ENCODE data around the gene SPATA13.

Gene SPATA13

GRCh38 chr13:24128112-24128511, 32.4 kb upstream of the SPATA13 start:
- Histone ChIP-seq H3K9ac (ENCODE audit: low read depth, low read length) (no peak overlapping the region), H3K4me1 (ENCODE audit: insufficient read depth, low read length) (peaks cover 9% of the 10 kb centered on the region), H3K4me3 (ENCODE audit: low read length) (no peak overlapping the region), H3K36me3 (ENCODE audit: insufficient read depth, low read depth, low read length) (no peaks in the 10 kb centered on the region), H3K27ac (ENCODE audit: low read length) (no peak overlapping the region), H3K27me3 (ENCODE audit: insufficient read depth, low read length) (no peaks in the 10 kb centered on the region), H3K9me3 (ENCODE audit: insufficient read depth, low read depth, low read length) (peaks cover 9% of the 10 kb centered on the region; the same call in 1 of the 2 replicates)

GRCh38 chr13:24128962-24129361, 31.6 kb upstream of the SPATA13 start:
- H3K36me3 ChIP-seq (ENCODE audit: insufficient read depth, low read depth, low read length): no peaks in the 10 kb centered on the region
- no peak overlapping the region for H3K4me3 ChIP-seq (ENCODE audit: low read length)
- peaks cover 9% of the 10 kb centered on the region for H3K4me1 ChIP-seq (ENCODE audit: insufficient read depth, low read length)
- no peak overlapping the region for H3K27ac ChIP-seq (ENCODE audit: low read length)
- H3K27me3 ChIP-seq (ENCODE audit: insufficient read depth, low read length): no peaks in the 10 kb centered on the region
- H3K9ac ChIP-seq (ENCODE audit: low read depth, low read length): no peak overlapping the region
- H3K9me3 ChIP-seq (ENCODE audit: insufficient read depth, low read depth, low read length): peaks cover 9% of the 10 kb centered on the region; the same call in 1 of the 2 replicates

- Histone ChIP-seq H3K9ac (ENCODE audit: low read depth, low read length) (no peak overlapping the region), H3K4me3 (ENCODE audit: low read length) (no peak overlapping the region), H3K36me3 (ENCODE audit: insufficient read depth, low read depth, low read length) (no peaks in the 10 kb centered on the region), H3K9me3 (ENCODE audit: insufficient read depth, low read depth, low read length) (peaks cover 9% of the 10 kb centered on the region; the same call in 1 of the 2 replicates), H3K4me1 (ENCODE audit: insufficient read depth, low read length) (peaks cover 5% of the 10 kb centered on the region), H3K27me3 (ENCODE audit: insufficient read depth, low read length) (no peaks in the 10 kb centered on the region), H3K27ac (ENCODE audit: low read length) (no peak overlapping the region)
Observed at GRCh38 chr13:24129914-24130774, 30.4 kb upstream of the SPATA13 start.

GRCh38 chr13:24131749-24132148, 28.8 kb upstream of the SPATA13 start:
- H3K36me3 ChIP-seq (ENCODE audit: insufficient read depth, low read depth, low read length): no peaks in the 10 kb centered on the region
- peaks cover 9% of the 10 kb centered on the region; the same call in 1 of the 2 replicates for H3K9me3 ChIP-seq (ENCODE audit: insufficient read depth, low read depth, low read length)
- H3K27me3 ChIP-seq (ENCODE audit: insufficient read depth, low read length): no peaks in the 10 kb centered on the region
- no peak overlapping the region for H3K4me3 ChIP-seq (ENCODE audit: low read length)
- H3K4me1 ChIP-seq (ENCODE audit: insufficient read depth, low read length): peaks cover 5% of the 10 kb centered on the region; the same call in 1 of the 2 replicates
- no peak overlapping the region for H3K27ac ChIP-seq (ENCODE audit: low read length)
- no peak overlapping the region for H3K9ac ChIP-seq (ENCODE audit: low read depth, low read length)

- Histone ChIP-seq H3K9ac (ENCODE audit: low read depth, low read length) (no peak overlapping the region), H3K36me3 (ENCODE audit: insufficient read depth, low read depth, low read length) (no peaks in the 10 kb centered on the region)
Observed at GRCh38 chr13:24133021-24133795, 27.3 kb upstream of the SPATA13 start.

GRCh38 chr13:24134231-24134630, 26.3 kb upstream of the SPATA13 start:
- Histone ChIP-seq H3K9me3 (ENCODE audit: insufficient read depth, low read depth, low read length) (peaks cover 9% of the 10 kb centered on the region; the same call in 1 of the 2 replicates), H3K27me3 (ENCODE audit: insufficient read depth, low read length) (no peaks in the 10 kb centered on the region), H3K9ac (ENCODE audit: low read depth, low read length) (no peak overlapping the region), H3K27ac (ENCODE audit: low read length) (no peak overlapping the region), H3K4me1 (ENCODE audit: insufficient read depth, low read length) (no peaks in the 10 kb centered on the region), H3K36me3 (ENCODE audit: insufficient read depth, low read depth, low read length) (no peaks in the 10 kb centered on the region), H3K4me3 (ENCODE audit: low read length) (no peak overlapping the region)

More at GRCh38 chr13:24133021-24133795, 27.3 kb upstream of the SPATA13 start:
- no peaks in the 10 kb centered on the region for H3K4me1 ChIP-seq (ENCODE audit: insufficient read depth, low read length)
- H3K27me3 ChIP-seq (ENCODE audit: insufficient read depth, low read length): no peaks in the 10 kb centered on the region
- H3K4me3 ChIP-seq (ENCODE audit: low read length): no peak overlapping the region
- H3K27ac ChIP-seq (ENCODE audit: low read length): no peak overlapping the region
- H3K9me3 ChIP-seq (ENCODE audit: insufficient read depth, low read depth, low read length): peaks cover 9% of the 10 kb centered on the region; the same call in 1 of the 2 replicates

GRCh38 chr13:24134757-24135156, 25.8 kb upstream of the SPATA13 start:
- Histone ChIP-seq H3K4me3 (ENCODE audit: low read length) (no peak overlapping the region), H3K9ac (ENCODE audit: low read depth, low read length) (no peak overlapping the region), H3K4me1 (ENCODE audit: insufficient read depth, low read length) (no peaks in the 10 kb centered on the region), H3K36me3 (ENCODE audit: insufficient read depth, low read depth, low read length) (no peaks in the 10 kb centered on the region), H3K9me3 (ENCODE audit: insufficient read depth, low read depth, low read length) (peaks cover 9% of the 10 kb centered on the region; the same call in 1 of the 2 replicates), H3K27me3 (ENCODE audit: insufficient read depth, low read length) (no peaks in the 10 kb centered on the region), H3K27ac (ENCODE audit: low read length) (no peak overlapping the region)

GRCh38 chr13:24135674-24136300, 24.7 kb upstream of the SPATA13 start:
- Histone ChIP-seq H3K36me3 (ENCODE audit: insufficient read depth, low read depth, low read length) (no peaks in the 10 kb centered on the region), H3K27me3 (ENCODE audit: insufficient read depth, low read length) (no peaks in the 10 kb centered on the region), H3K4me1 (ENCODE audit: insufficient read depth, low read length) (no peaks in the 10 kb centered on the region), H3K27ac (ENCODE audit: low read length) (no peak overlapping the region), H3K9ac (ENCODE audit: low read depth, low read length) (no peak overlapping the region), H3K4me3 (ENCODE audit: low read length) (no peak overlapping the region), H3K9me3 (ENCODE audit: insufficient read depth, low read depth, low read length) (peaks cover 9% of the 10 kb centered on the region; the same call in 1 of the 2 replicates)

- Histone ChIP-seq H3K27me3 (ENCODE audit: insufficient read depth, low read length) (0 out of 2 replicates have a peak, but pooled peaks cover 2% of the 10 kb centered on the region), H3K27ac (ENCODE audit: low read length) (no peak overlapping the region), H3K9me3 (ENCODE audit: insufficient read depth, low read depth, low read length) (no peaks in the 10 kb centered on the region), H3K4me1 (ENCODE audit: insufficient read depth, low read length) (peaks cover 15% of the 10 kb centered on the region; the same call in 1 of the 2 replicates), H3K9ac (ENCODE audit: low read depth, low read length) (no peak overlapping the region), H3K36me3 (ENCODE audit: insufficient read depth, low read depth, low read length) (no peaks in the 10 kb centered on the region), H3K4me3 (ENCODE audit: low read length) (no peak overlapping the region)
Observed at GRCh38 chr13:24138911-24139310, 21.6 kb upstream of the SPATA13 start.

GRCh38 chr13:24141333-24141910, 19.1 kb upstream of the SPATA13 start:
- Histone ChIP-seq H3K4me3 (ENCODE audit: low read length) (no peak overlapping the region), H3K27ac (ENCODE audit: low read length) (no peak overlapping the region), H3K36me3 (ENCODE audit: insufficient read depth, low read depth, low read length) (no peaks in the 10 kb centered on the region), H3K4me1 (ENCODE audit: insufficient read depth, low read length) (peaks cover 24% of the 10 kb centered on the region), H3K9me3 (ENCODE audit: insufficient read depth, low read depth, low read length) (no peaks in the 10 kb centered on the region), H3K27me3 (ENCODE audit: insufficient read depth, low read length) (0 out of 2 replicates have a peak, but pooled peaks cover 4% of the 10 kb centered on the region), H3K9ac (ENCODE audit: low read depth, low read length) (no peak overlapping the region)

GRCh38 chr13:24142453-24142852, 18.1 kb upstream of the SPATA13 start:
- no peak overlapping the region for H3K9ac ChIP-seq (ENCODE audit: low read depth, low read length)
- no peaks in the 10 kb centered on the region for H3K9me3 ChIP-seq (ENCODE audit: insufficient read depth, low read depth, low read length)
- 0 out of 2 replicates have a peak, but pooled peaks cover 4% of the 10 kb centered on the region for H3K27me3 ChIP-seq (ENCODE audit: insufficient read depth, low read length)
- H3K4me1 ChIP-seq (ENCODE audit: insufficient read depth, low read length): peaks cover 24% of the 10 kb centered on the region
- H3K27ac ChIP-seq (ENCODE audit: low read length): no peak overlapping the region
- no peak overlapping the region for H3K4me3 ChIP-seq (ENCODE audit: low read length)
- no peaks in the 10 kb centered on the region for H3K36me3 ChIP-seq (ENCODE audit: insufficient read depth, low read depth, low read length)

Measured in iPS-20b (cell line).